ENCODE results near the gene NCOA7. TPM values are rescaled to one million over a fixed set of nuclear protein-coding genes. Genes with fewer than 3 reads are reported as not detected.
A peak's percentile ranks its signal among the peaks of the same experiment; 100 is the strongest.

NCOA7 gene
- total and polyA plus RNA-seq, 9 of the 15 experiments (the other 6 are each of a cell fraction or from before 2014, with no cell fraction given): 5.8 to 14.6 (median 9.3) TPM

DNA sequence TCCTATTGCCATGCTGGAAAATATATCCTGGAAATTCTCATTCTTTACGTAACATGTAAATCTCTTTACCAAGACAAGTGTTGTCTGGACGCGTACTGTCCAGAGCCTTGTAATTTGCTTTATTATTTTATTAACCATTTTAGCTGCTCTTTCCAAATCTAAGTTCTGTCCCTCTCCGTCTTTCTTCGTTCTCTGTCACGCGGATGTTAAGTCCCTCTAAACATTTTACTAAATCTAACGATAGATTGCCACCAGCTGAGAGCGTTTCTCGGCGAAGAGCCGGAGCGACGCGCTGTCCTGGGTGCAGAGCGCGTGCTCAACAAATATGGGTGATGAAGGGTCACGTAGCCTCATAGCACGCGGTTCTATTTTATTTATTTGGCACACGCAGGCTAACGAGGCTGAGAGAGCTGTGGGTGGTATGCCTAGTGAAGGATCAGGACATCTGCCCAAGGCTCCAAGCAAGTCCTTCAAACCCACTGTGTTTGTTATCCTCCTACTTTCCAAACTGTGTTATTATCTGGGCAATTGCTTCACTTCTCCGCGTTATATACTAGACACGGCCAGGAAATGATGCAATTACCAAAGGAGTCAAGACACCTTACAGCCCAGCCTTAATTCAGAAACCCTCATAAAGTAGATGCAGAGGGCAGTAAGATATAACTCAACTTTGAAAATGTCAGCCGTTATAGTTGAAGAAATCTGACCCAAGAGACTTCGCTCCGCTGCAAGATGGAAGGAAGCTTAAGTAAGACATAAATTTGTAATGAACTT, 10.0 kb upstream of the NCOA7 start (continued):
- TF ChIP-seq, protein P1, sequence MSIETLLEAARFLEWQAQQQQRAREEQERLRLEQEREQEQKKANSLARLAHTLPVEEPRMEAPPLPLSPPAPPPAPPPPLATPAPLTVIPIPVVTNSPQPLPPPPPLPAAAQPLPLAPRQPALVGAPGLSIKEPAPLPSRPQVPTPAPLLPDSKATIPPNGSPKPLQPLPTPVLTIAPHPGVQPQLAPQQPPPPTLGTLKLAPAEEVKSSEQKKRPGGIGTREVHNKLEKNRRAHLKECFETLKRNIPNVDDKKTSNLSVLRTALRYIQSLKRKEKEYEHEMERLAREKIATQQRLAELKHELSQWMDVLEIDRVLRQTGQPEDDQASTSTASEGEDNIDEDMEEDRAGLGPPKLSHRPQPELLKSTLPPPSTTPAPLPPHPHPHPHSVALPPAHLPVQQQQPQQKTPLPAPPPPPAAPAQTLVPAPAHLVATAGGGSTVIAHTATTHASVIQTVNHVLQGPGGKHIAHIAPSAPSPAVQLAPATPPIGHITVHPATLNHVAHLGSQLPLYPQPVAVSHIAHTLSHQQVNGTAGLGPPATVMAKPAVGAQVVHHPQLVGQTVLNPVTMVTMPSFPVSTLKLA (conservative IDR thresholded peaks at IDR 0.05): peak; percentile 79 to 86
- TF ChIP-seq NUFIP1 (IDR thresholded peaks at IDR 0.05; ENCODE audit: partially characterized antibody) (peak; percentile 69), CEBPB (tag; IDR thresholded peaks at IDR 0.05) (peak; percentile 99), SREBF2 (CRISPR knock-in tag; IDR thresholded peaks at IDR 0.05) (no peak), ZNF146 (CRISPR knock-in tag; IDR thresholded peaks at IDR 0.05; ENCODE audit: unreplicated experiment) (no peak), ZSCAN32 (CRISPR knock-in tag; IDR thresholded peaks at IDR 0.05) (peak; percentile 91), POLR2H (tag; IDR thresholded peaks at IDR 0.05; ENCODE audit: low read depth) (no peak), PHF20 (IDR thresholded peaks at IDR 0.05; ENCODE audit: partially characterized antibody) (no peak), ZNF212 (CRISPR knock-in tag; IDR thresholded peaks at IDR 0.05) (no peak), SMARCA4 (IDR thresholded peaks at IDR 0.05) (peak; percentile 14; the same call in 1 of the 2 replicates), FOXA3 (CRISPR knock-in tag; conservative IDR thresholded peaks at IDR 0.05 in 1 of 2, IDR thresholded peaks at IDR 0.05 in 1 of 2) (peak in 1 of 2 experiments; percentile 46; a peak in 1 of 4 replicates), LEF1 (IDR thresholded peaks at IDR 0.05) (peak; percentile 50; the same call in 1 of the 2 replicates), PRPF4 (IDR thresholded peaks at IDR 0.05; ENCODE audit: insufficient read depth, low read depth, low read length, poor library complexity, severe bottlenecking) (no peak), ELF1 (tag; IDR thresholded peaks at IDR 0.05) (peak; percentile 5; the same call in 1 of the 2 replicates), SAFB2 (IDR thresholded peaks at IDR 0.05; ENCODE audit: borderline replicate concordance, low read depth, low read length, severe bottlenecking) (no peak), ZNF717 (CRISPR knock-in tag; IDR thresholded peaks at IDR 0.05) (no peak)
- TF ChIP-seq, protein P2, sequence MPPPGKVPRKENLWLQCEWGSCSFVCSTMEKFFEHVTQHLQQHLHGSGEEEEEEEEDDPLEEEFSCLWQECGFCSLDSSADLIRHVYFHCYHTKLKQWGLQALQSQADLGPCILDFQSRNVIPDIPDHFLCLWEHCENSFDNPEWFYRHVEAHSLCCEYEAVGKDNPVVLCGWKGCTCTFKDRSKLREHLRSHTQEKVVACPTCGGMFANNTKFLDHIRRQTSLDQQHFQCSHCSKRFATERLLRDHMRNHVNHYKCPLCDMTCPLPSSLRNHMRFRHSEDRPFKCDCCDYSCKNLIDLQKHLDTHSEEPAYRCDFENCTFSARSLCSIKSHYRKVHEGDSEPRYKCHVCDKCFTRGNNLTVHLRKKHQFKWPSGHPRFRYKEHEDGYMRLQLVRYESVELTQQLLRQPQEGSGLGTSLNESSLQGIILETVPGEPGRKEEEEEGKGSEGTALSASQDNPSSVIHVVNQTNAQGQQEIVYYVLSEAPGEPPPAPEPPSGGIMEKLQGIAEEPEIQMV (tag; conservative IDR thresholded peaks at IDR 0.05; ENCODE audit: low read depth): no peak
- TF ChIP-seq, protein P3, sequence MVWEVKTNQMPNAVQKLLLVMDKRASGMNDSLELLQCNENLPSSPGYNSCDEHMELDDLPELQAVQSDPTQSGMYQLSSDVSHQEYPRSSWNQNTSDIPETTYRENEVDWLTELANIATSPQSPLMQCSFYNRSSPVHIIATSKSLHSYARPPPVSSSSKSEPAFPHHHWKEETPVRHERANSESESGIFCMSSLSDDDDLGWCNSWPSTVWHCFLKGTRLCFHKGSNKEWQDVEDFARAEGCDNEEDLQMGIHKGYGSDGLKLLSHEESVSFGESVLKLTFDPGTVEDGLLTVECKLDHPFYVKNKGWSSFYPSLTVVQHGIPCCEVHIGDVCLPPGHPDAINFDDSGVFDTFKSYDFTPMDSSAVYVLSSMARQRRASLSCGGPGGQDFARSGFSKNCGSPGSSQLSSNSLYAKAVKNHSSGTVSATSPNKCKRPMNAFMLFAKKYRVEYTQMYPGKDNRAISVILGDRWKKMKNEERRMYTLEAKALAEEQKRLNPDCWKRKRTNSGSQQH (CRISPR knock-in tag; IDR thresholded peaks at IDR 0.05): peak; percentile 79; the same call in 1 of the 2 replicates
- TF ChIP-seq, protein P4, sequence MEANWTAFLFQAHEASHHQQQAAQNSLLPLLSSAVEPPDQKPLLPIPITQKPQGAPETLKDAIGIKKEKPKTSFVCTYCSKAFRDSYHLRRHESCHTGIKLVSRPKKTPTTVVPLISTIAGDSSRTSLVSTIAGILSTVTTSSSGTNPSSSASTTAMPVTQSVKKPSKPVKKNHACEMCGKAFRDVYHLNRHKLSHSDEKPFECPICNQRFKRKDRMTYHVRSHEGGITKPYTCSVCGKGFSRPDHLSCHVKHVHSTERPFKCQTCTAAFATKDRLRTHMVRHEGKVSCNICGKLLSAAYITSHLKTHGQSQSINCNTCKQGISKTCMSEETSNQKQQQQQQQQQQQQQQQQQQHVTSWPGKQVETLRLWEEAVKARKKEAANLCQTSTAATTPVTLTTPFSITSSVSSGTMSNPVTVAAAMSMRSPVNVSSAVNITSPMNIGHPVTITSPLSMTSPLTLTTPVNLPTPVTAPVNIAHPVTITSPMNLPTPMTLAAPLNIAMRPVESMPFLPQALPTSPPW (CRISPR knock-in tag; IDR thresholded peaks at IDR 0.05): 0 out of 2 replicates have a peak, but pooled peaks have one; percentile 23
- TF ChIP-seq, protein P5, sequence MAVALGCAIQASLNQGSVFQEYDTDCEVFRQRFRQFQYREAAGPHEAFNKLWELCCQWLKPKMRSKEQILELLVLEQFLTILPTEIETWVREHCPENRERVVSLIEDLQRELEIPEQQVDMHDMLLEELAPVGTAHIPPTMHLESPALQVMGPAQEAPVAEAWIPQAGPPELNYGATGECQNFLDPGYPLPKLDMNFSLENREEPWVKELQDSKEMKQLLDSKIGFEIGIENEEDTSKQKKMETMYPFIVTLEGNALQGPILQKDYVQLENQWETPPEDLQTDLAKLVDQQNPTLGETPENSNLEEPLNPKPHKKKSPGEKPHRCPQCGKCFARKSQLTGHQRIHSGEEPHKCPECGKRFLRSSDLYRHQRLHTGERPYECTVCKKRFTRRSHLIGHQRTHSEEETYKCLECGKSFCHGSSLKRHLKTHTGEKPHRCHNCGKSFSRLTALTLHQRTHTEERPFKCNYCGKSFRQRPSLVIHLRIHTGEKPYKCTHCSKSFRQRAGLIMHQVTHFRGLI (CRISPR knock-in tag; IDR thresholded peaks at IDR 0.05): peak; percentile 8; the same call in 1 of the 2 replicates
